ENCODE results near the gene PLXND1. TPM values are rescaled to one million over a fixed set of nuclear protein-coding genes. Genes with fewer than 3 reads are reported as not detected.

PLXND1 gene
- total and polyA plus RNA-seq, 12 donors, result 41.2 to 370 (median 138) TPM

DNA sequence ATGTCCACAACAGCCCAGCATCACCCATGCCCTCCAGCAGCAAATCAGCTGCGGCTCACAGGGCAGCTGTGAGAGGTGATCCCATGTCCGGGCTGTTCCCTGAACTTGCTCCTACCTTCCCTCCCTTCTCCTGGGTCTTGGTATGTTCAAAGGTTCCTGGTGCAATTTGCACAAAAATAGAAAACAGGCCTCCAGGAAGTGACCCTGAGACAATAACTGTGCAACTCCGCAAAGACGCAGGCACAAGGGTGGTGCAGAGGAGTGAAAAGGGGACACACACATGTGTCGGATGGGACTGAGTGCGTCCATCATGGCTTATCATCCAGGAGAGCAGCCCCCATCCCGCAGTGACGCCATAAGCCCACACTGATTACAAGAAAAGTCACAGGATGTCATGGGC is 16.3 kb downstream of the PLXND1 start:
- no peak for DNase-seq
- 62 to 80% (median 70%) methylated on average over 7 to 8 of the region's 8 CpGs for WGBS, 4 donors
- Histone ChIP-seq H3K27me3 (no peaks in the 10 kb centered on the region), H3K4me3 (no peak overlapping the region), H3K4me1 (replicated peaks in 1 of 2) (peaks cover 37 to 57% of the 10 kb centered on the region in 2 donors), H3K9me3 (replicated peaks in 1 of 3) (no peaks in the 10 kb centered on the region), H3K27ac (peak overlapping the region in 3 of 5 donors; percentile 26 to 95 (median 88)), H3K36me3 (replicated peaks in 1 of 2) (peaks cover 0 to 13% of the 10 kb centered on the region in 2 donors)
- intact Hi-C loops (cut with DNase I), result no loop called here
- no peak for TF ChIP-seq POLR2A (IDR thresholded peaks at IDR 0.05)
- TF ChIP-seq, protein P1, sequence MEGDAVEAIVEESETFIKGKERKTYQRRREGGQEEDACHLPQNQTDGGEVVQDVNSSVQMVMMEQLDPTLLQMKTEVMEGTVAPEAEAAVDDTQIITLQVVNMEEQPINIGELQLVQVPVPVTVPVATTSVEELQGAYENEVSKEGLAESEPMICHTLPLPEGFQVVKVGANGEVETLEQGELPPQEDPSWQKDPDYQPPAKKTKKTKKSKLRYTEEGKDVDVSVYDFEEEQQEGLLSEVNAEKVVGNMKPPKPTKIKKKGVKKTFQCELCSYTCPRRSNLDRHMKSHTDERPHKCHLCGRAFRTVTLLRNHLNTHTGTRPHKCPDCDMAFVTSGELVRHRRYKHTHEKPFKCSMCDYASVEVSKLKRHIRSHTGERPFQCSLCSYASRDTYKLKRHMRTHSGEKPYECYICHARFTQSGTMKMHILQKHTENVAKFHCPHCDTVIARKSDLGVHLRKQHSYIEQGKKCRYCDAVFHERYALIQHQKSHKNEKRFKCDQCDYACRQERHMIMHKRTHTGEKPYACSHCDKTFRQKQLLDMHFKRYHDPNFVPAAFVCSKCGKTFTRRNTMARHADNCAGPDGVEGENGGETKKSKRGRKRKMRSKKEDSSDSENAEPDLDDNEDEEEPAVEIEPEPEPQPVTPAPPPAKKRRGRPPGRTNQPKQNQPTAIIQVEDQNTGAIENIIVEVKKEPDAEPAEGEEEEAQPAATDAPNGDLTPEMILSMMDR (IDR thresholded peaks at IDR 0.05), result no peak

DNA sequence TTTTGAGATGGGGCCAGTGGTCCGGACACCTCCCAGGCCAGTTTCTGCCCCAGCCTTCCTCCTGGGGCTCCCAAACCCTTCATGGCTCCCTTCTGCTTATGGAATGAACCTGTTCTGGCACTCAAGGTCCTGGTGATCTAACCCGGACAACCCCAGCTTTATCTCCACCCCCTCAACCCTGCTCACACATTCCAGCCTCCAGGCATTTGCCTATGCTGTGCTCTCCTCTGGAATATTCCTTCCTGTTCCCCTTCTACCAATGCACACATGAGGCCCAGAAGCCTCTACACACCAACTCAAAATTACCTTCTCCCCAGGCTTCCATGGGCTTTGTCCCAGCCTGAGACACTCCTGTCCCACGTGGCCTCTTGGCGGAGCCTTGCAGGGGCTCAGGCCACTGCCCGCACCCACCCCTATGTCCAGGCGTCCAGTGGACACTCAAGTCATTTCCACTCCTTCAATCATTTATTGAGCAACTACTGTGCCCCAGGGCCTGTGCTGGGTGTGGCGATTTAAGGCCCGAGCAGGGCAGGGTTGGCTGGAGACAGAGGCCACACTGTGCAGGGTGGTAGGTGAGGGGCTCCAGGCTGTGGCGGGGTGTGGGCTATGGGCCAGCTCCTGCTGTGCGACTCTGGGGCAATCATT is 18.8 kb downstream of the PLXND1 start:
- Histone ChIP-seq H3K9me3 (replicated peaks in 1 of 3) (no peaks in the 10 kb centered on the region), H3K27me3 (no peaks in the 10 kb centered on the region), H3K4me1 (replicated peaks in 1 of 2) (peaks cover 20 to 33% of the 10 kb centered on the region in 2 donors), H3K4me3 (no peak overlapping the region), H3K36me3 (replicated peaks in 1 of 2) (peaks cover 0 to 38% of the 10 kb centered on the region in 2 donors), H3K27ac (peak overlapping the region in 4 of 5 donors; percentile 12 to 95 (median 40))
- intact Hi-C loops (cut with DNase I), result no loop called here
- DNase-seq, result no peak
- no peak for TF ChIP-seq POLR2A (IDR thresholded peaks at IDR 0.05)
- TF ChIP-seq, protein P1 (IDR thresholded peaks at IDR 0.05), result no peak
- WGBS, 4 donors, result 76 to 94% (median 78%) methylated on average over 8 to 10 of the region's 10 CpGs

DNA sequence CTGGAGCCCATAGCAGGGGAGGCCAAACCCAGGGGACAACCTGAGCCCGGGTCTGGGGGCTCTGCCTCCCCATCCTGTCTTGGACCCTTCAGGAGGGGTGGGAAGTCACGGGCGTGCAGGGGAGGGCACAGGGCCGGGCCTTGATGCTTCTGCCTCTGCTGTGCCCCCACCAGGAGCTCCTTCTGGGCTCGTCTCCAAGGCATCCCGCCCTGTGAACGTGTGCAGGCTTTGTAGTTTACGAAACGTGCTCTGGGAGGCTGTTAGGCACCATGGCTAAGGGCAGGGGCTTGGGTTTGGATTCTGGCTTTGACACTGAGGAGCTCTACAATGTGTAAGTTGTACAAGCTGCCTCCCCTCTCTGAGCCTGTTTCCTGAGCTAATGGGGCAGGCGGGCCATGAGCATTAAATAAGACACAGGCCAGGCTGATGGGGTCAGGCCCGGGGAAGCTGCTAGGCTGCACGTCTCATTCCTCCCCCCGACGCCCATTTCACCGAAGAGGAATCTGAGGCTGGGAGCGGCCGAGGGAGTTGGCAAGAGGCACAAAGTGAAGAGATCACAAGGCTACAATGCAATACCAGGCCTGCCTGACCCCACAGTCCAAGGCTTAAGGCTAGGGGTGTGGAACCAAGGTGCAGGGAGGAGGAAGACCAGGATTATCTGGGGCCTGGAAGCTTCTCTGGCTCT is 19.6 kb downstream of the PLXND1 start:
- TF ChIP-seq, protein P1 (IDR thresholded peaks at IDR 0.05), result no peak
- TF ChIP-seq POLR2A (IDR thresholded peaks at IDR 0.05), result no peak
- Histone ChIP-seq H3K4me3 (no peak overlapping the region), H3K27ac (peak overlapping the region in 4 of 5 donors; percentile 12 to 95 (median 40)), H3K36me3 (replicated peaks in 1 of 2) (peaks cover 0 to 46% of the 10 kb centered on the region in 2 donors), H3K27me3 (no peaks in the 10 kb centered on the region), H3K4me1 (replicated peaks in 1 of 2) (peaks cover 14 to 26% of the 10 kb centered on the region in 2 donors), H3K9me3 (replicated peaks in 1 of 3) (no peaks in the 10 kb centered on the region)
- 51 to 71% (median 64%) methylated on average over 10 to 17 of the region's 17 CpGs for WGBS, 4 donors
- intact Hi-C loops (cut with DNase I), result no loop called here
- peak in 2 of 7 donors; percentile 42 to 56 for DNase-seq

DNA sequence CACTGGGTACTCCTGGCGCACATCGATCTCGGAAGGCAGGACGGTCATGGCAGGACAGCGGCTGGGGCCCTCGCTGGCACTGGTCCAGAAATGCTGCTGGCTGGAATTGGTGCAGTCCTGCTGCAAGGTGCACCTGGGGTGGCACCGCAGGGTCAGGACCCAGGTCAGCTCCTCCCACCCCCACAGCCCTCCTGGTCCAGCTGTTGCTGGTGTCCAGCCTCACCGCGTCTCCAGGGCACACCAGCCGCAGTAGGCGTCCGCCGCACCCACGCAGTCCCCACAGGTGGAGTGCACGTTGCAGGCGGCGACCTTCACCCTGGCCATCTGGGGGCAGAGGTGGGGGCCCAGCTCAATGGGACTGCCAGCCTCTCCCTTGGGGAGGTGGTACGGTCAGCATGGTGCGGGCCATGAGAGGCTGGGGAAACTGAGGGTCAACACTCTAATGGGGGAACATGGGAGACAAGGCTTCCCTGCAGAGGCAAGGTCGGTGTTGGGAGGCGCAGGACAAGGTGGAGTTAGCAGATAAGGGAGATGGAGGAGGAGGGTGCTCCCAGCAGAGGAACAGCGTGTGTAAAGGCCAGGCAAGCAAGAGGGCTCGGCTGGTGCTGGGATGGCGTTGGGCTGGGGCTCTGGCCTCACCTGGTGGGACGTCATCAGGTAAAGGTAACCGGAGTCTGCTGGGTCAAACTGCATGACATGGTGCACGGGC is 20.4 kb downstream of the PLXND1 start:
- no peak for DNase-seq
- H3K27ac ChIP-seq, result peak overlapping the region in 2 of 5 donors; percentile 26 to 95
- WGBS, 4 donors, result 87 to 93% (median 93%) methylated on average over 14 to 27 of the region's 27 CpGs
- peaks cover 10 to 21% of the 10 kb centered on the region in 2 donors for H3K4me1 ChIP-seq (replicated peaks in 1 of 2)
- H3K27me3 ChIP-seq, result no peaks in the 10 kb centered on the region
- intact Hi-C loops (cut with DNase I), result no loop called here
- no peaks in the 10 kb centered on the region for H3K9me3 ChIP-seq (replicated peaks in 1 of 3)
- TF ChIP-seq POLR2A (IDR thresholded peaks at IDR 0.05), result no peak
- TF ChIP-seq, protein P1 (IDR thresholded peaks at IDR 0.05), result no peak
- no peak overlapping the region for H3K4me3 ChIP-seq
- peaks cover 0 to 53% of the 10 kb centered on the region in 2 donors for H3K36me3 ChIP-seq (replicated peaks in 1 of 2)

Measured in adrenal gland (tissue), 12 donors.